ENCODE measurements around the gene SDHAF3.

The SDHAF3 gene

DNA sequence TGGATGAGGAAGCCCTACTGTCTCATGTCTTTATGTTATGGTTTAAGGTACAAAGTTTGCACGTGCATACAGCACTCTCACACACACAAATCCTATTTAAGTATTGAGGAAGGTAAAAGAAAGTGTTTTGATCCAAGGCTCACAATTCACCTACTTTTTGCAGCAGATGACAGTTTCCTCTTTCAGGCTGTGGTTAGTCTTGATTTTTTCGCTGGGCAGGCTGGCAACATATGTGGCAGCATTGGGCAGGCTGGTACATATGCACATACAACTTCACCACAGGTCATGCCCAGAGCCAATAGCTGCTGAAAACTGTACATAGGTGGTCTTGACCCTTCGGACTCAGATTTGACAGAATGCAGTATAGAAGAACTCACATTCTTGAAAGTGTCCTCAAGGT is 29.1 kb upstream of the SDHAF3 start:
- H3K4me1 ChIP-seq = no peaks in the 10 kb centered on the region
- H3K27me3 ChIP-seq = peaks cover 32% of the 10 kb centered on the region
- no peaks in the 10 kb centered on the region for H3K9me3 ChIP-seq
- DNase-seq = no peak
- no peaks in the 10 kb centered on the region for H3K36me3 ChIP-seq
- TF ChIP-seq, protein P1, sequence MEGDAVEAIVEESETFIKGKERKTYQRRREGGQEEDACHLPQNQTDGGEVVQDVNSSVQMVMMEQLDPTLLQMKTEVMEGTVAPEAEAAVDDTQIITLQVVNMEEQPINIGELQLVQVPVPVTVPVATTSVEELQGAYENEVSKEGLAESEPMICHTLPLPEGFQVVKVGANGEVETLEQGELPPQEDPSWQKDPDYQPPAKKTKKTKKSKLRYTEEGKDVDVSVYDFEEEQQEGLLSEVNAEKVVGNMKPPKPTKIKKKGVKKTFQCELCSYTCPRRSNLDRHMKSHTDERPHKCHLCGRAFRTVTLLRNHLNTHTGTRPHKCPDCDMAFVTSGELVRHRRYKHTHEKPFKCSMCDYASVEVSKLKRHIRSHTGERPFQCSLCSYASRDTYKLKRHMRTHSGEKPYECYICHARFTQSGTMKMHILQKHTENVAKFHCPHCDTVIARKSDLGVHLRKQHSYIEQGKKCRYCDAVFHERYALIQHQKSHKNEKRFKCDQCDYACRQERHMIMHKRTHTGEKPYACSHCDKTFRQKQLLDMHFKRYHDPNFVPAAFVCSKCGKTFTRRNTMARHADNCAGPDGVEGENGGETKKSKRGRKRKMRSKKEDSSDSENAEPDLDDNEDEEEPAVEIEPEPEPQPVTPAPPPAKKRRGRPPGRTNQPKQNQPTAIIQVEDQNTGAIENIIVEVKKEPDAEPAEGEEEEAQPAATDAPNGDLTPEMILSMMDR (IDR thresholded peaks at IDR 0.05; ENCODE audit: low read depth, low read length) = no peak
- no peak overlapping the region for H3K4me3 ChIP-seq (ENCODE audit: low read depth, low read length)

DNA sequence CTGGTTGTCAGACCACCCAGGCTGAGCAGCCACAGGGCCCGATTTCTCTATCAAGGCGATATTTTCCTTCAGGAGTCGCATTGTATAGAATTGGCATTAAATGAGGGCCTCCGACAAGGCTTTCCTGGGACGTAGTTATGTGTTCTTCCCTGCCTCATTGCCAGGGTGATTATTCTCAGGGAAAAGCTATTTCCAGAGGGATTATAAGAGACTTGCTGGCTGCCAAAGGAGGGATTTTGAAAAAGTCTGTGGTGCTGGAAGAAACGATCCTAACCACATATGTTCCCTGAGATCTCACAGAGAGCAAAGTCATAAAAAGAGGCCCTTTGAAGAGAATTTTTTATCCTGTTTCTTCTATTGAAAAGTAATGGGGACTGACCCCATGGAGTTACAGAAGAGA is 27.7 kb upstream of the SDHAF3 start:
- no peaks in the 10 kb centered on the region for H3K4me1 ChIP-seq
- no peak for DNase-seq
- H3K9me3 ChIP-seq = no peaks in the 10 kb centered on the region
- peaks cover 21% of the 10 kb centered on the region for H3K27me3 ChIP-seq
- TF ChIP-seq, protein P1 (IDR thresholded peaks at IDR 0.05; ENCODE audit: low read depth, low read length) = no peak
- no peaks in the 10 kb centered on the region for H3K36me3 ChIP-seq
- H3K4me3 ChIP-seq (ENCODE audit: low read depth, low read length) = no peak overlapping the region

DNA sequence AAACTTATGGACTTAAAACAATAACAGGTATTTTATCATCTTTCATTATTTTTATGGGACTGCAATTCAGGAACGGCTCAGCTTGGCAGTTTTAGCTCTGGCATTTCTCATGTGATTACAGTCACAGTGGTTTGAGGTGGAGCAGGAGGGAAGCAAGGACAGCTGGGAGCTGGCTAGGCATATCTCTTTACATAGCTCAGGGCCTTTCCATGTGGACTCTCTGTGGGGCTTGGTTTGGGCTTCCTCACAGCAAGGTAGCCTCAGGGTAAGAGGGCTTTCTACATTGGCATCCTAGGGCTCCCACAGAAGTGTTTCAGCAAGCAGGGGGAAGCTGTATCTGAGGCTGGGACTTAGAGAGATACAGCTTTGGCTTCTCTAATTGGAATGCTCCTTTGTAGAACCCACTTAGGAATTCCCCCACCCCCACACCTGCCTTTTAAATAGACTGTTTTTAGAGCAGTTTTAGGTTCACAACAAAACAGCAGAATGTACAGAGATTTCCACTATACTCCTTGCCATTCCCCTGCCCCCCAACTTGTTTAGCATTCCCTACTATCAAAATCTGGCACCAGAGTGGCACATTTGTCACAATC is 26.6 kb upstream of the SDHAF3 start:
- H3K27me3 ChIP-seq = peaks cover 15% of the 10 kb centered on the region
- H3K36me3 ChIP-seq = no peaks in the 10 kb centered on the region
- no peak overlapping the region for H3K4me3 ChIP-seq (ENCODE audit: low read depth, low read length)
- no peaks in the 10 kb centered on the region for H3K9me3 ChIP-seq
- TF ChIP-seq, protein P1 (IDR thresholded peaks at IDR 0.05; ENCODE audit: low read depth, low read length) = no peak
- no peak for DNase-seq
- no peaks in the 10 kb centered on the region for H3K4me1 ChIP-seq

DNA sequence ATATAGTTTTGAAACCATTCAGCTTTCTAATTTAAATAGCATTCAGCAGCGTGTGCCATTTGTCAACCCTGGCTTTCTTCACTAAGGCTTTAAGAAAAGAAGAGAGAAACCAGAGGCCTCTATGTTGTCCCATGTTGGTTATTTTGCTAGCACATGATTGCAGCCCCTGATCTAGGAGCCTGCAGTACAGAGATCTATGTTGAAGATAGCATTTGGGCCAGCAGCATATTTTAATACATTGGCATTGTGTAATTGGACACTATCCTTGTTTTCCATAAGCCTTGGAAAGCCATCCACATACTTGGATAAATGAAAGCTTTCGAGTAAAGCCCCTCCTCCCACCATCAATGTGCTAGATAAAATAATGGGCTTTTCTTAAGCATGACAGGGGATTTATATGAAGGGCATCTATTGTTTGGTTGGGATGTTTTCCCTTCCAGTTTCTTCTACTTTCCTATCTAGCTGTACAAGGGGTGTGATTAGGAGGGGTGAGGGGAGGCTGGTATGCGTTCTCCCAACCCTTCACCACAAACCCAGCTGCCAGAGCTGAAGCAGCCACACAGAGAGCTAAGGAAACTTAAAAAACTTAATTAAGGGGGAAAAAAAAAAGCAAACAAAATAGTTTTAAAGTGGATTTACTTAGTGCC is 23.1 kb upstream of the SDHAF3 start:
- H3K27me3 ChIP-seq = peaks cover 11% of the 10 kb centered on the region
- no peaks in the 10 kb centered on the region for H3K36me3 ChIP-seq
- no peak overlapping the region for H3K4me3 ChIP-seq (ENCODE audit: low read depth, low read length)
- TF ChIP-seq, protein P1 (IDR thresholded peaks at IDR 0.05; ENCODE audit: low read depth, low read length) = no peak
- no peak for DNase-seq
- H3K4me1 ChIP-seq = no peaks in the 10 kb centered on the region
- no peaks in the 10 kb centered on the region for H3K9me3 ChIP-seq

DNA sequence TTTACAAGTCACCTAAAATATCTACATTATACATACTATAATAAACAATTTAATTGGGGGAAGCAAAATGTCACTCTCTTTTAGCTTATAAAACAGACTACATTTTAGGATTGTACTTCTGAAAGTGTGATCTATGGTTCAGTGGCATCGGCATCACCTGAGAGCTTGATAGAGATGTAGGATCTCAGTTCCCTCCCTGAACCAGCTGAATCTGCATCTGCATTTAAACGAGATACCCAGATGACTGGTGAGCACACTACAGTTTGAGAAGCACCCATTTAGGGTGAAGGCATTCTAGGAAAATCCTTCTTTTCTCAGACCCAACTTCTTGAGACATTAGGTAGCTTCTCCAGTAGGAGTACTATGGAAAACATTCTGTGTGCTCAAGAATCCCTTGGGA is 21.5 kb upstream of the SDHAF3 start:
- Histone ChIP-seq H3K4me1 (no peaks in the 10 kb centered on the region), H3K4me3 (ENCODE audit: low read depth, low read length) (no peak overlapping the region), H3K27me3 (peaks cover 4% of the 10 kb centered on the region), H3K36me3 (no peaks in the 10 kb centered on the region), H3K9me3 (no peaks in the 10 kb centered on the region)
- TF ChIP-seq, protein P1 (IDR thresholded peaks at IDR 0.05; ENCODE audit: low read depth, low read length) = no peak
- DNase-seq = no peak

DNA sequence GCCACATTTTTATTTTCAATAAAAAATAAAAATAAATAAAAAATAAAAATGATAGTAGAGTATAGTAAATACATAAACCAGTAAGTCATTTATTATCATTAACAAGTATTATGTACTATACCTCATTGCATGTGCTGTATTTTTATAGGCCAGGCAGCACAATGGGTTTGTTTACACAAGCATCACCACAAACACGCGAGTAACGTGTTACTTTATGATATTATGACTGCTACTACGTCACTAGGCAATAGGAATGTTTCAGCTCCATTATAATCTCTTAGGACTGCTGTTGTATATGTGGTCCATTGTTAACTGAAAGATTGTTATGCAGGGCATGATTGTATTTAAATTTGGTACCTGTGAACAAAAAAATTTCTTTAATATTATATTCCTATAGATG is 20.8 kb upstream of the SDHAF3 start:
- DNase-seq = no peak
- TF ChIP-seq, protein P1 (IDR thresholded peaks at IDR 0.05; ENCODE audit: low read depth, low read length) = no peak
- no peaks in the 10 kb centered on the region for H3K4me1 ChIP-seq
- no peaks in the 10 kb centered on the region for H3K9me3 ChIP-seq
- no peaks in the 10 kb centered on the region; the same call in none of the 2 replicates for H3K27me3 ChIP-seq
- H3K4me3 ChIP-seq (ENCODE audit: low read depth, low read length) = no peak overlapping the region
- H3K36me3 ChIP-seq = no peaks in the 10 kb centered on the region

Data from BE2C (cell line).